NCI-H1694 (cell line): ENCODE data around the gene NRARP.
"Not testable (repeated sequence)": the region's sequence is repeated elsewhere in the genome, so short reads cannot be mapped to it uniquely, and the experiment has no call there.

Experiments
- DNase-seq: peaks from one replicate; lab custom pipeline; 2025; lab: John Stamatoyannopoulos, UW

NRARP gene

GRCh38 chr9:137276473-137277328 is 25.4 kb downstream of the NRARP start:
- no peak for DNase-seq

GRCh38 chr9:137275588-137276472 is 26.2 kb downstream of the NRARP start:
- DNase-seq = no peak

GRCh38 chr9:137275203-137275587 is 26.9 kb downstream of the NRARP start:
- no peak for DNase-seq

- DNase-seq = no peak
Measured at GRCh38 chr9:137273611-137274320, 28.3 kb downstream of the NRARP start.

- DNase-seq = no peak
Measured at GRCh38 chr9:137273095-137273490, 29.0 kb downstream of the NRARP start.

- no peak for DNase-seq
Measured at GRCh38 chr9:137272241-137273094, 29.6 kb downstream of the NRARP start.

- DNase-seq = no peak
Measured at GRCh38 chr9:137271696-137272076, 30.4 kb downstream of the NRARP start.

- DNase-seq = no peak
Measured at GRCh38 chr9:137270929-137271695, 31.0 kb downstream of the NRARP start.

- no peak for DNase-seq
Measured at GRCh38 chr9:137269231-137269772, 32.8 kb downstream of the NRARP start.

GRCh38 chr9:137268538-137269201 is 33.4 kb downstream of the NRARP start:
- no peak for DNase-seq

- DNase-seq = no peak
Measured at GRCh38 chr9:137267933-137268355, 34.1 kb downstream of the NRARP start.

GRCh38 chr9:137266585-137267453 is 35.3 kb downstream of the NRARP start:
- DNase-seq = no peak

GRCh38 chr9:137266162-137266527 is 35.9 kb downstream of the NRARP start:
- DNase-seq = no peak

GRCh38 chr9:137265496-137266161 is 36.4 kb downstream of the NRARP start:
- DNase-seq = no peak

- no peak for DNase-seq
Measured at GRCh38 chr9:137264067-137264466, 38.0 kb downstream of the NRARP start.

GRCh38 chr9:137263506-137263905 is 38.6 kb downstream of the NRARP start:
- no peak for DNase-seq

GRCh38 chr9:137262909-137263285 is 39.2 kb downstream of the NRARP start:
- no peak for DNase-seq

GRCh38 chr9:137262173-137262908 is 39.7 kb downstream of the NRARP start:
- not testable (repeated sequence) for DNase-seq
